AG04450 (cell line): ENCODE data around the gene TRAP1. TPM values are rescaled to one million over a fixed set of nuclear protein-coding genes. Genes with fewer than 3 reads are reported as not detected.

Source experiments
- CTCF ChIA-PET: fragments of 300-600, 350-600 bp; formaldehyde crosslinking; extraction: SDS; loops from one replicate; lab custom pipeline; 2022; ENCODE audit warnings: antibody characterized with exemption, inconsistent platforms; lab: Charles Lee
- POLR2A ChIA-PET: fragments of 350-600 bp; formaldehyde crosslinking; extraction: SDS; loops from one replicate; lab custom pipeline; 2021; ENCODE audit warnings: antibody characterized with exemption, inconsistent platforms; lab: Yijun Ruan, JAX
- DNase-seq: peaks from one replicate; pipeline ENCODE4 v3.0.0-alpha.2; 2011; ENCODE audit warnings: low read depth, low spot score
- H3K27ac ChIP-seq: one replicate; pipeline ENCODE4 v1.5.1; 2012; ENCODE audit warnings: low read depth, low read length, control low read depth
- H3K27me3 ChIP-seq: one replicate; pipeline ENCODE4 v1.6.0; 2012; ENCODE audit warnings: low read length; ENCODE audit not compliant: control insufficient read depth, insufficient read depth
- H3K4me3 ChIP-seq: 2 replicates; pipeline ENCODE4 v1.5.1; 2011; ENCODE audit warnings: mild to moderate bottlenecking, low read depth, low read length, control low read depth
- H3K9me3 ChIP-seq: 2 replicates; pipeline ENCODE4 v1.5.1; 2012; ENCODE audit warnings: low read length; ENCODE audit not compliant: control insufficient read depth, insufficient read depth
- polyA plus RNA-seq: library from polyadenylated mRNA; depleted of rRNA; stranded (reverse); fragments of >200 nt; gene quantifications from 2 replicates; pipeline ENCODE4 v1.2.3, GENCODE V29; 2011
- TF ChIP-seq, protein P1 (sequence below): IDR thresholded peaks from 2 replicates; pipeline ENCODE4 v1.5.1; 2011; ENCODE audit warnings: low read depth, low read length, control low read depth, inconsistent platforms

The TRAP1 gene
- polyA plus RNA-seq, 1 experiment, result 83.9 TPM

GRCh38 chr16:3712861-3713372 lies 4.4 kb downstream of the TRAP1 start:
- ChIA-PET POLR2A (no interaction called here), CTCF (interaction anchor here (2.9 kb wide), 1 partner anchor 22 kb away, joined by 11 read pairs; no protein-coding TSS in a partner anchor)
- no peak for DNase-seq
- no peak overlapping the region for H3K27ac ChIP-seq
- H3K9me3 ChIP-seq, result peaks cover 3% of the 10 kb centered on the region; the same call in 1 of the 2 replicates
- no peak overlapping the region for H3K4me3 ChIP-seq
- TF ChIP-seq, protein P1, sequence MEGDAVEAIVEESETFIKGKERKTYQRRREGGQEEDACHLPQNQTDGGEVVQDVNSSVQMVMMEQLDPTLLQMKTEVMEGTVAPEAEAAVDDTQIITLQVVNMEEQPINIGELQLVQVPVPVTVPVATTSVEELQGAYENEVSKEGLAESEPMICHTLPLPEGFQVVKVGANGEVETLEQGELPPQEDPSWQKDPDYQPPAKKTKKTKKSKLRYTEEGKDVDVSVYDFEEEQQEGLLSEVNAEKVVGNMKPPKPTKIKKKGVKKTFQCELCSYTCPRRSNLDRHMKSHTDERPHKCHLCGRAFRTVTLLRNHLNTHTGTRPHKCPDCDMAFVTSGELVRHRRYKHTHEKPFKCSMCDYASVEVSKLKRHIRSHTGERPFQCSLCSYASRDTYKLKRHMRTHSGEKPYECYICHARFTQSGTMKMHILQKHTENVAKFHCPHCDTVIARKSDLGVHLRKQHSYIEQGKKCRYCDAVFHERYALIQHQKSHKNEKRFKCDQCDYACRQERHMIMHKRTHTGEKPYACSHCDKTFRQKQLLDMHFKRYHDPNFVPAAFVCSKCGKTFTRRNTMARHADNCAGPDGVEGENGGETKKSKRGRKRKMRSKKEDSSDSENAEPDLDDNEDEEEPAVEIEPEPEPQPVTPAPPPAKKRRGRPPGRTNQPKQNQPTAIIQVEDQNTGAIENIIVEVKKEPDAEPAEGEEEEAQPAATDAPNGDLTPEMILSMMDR, result no peak
- H3K27me3 ChIP-seq, result no peaks in the 10 kb centered on the region

GRCh38 chr16:3706253-3707012 lies 10.9 kb downstream of the TRAP1 start:
- H3K27ac ChIP-seq, result no peak overlapping the region
- ChIA-PET POLR2A (interaction anchor here (0.6 kb wide), 1 partner anchor 34 kb away, joined by 3 read pairs; no protein-coding TSS in a partner anchor), CTCF (no interaction called here)
- H3K27me3 ChIP-seq, result no peaks in the 10 kb centered on the region
- H3K4me3 ChIP-seq, result no peak overlapping the region
- DNase-seq, result no peak
- no peaks in the 10 kb centered on the region for H3K9me3 ChIP-seq
- TF ChIP-seq, protein P1, result no peak

- ChIA-PET CTCF (interaction anchor here (1.0 to 1.4 kb wide), 2 partner anchors 12 to 48 kb away, joined by 3 to 7 read pairs; no protein-coding TSS in a partner anchor), POLR2A (no interaction called here)
- no peak overlapping the region for H3K27ac ChIP-seq
- no peaks in the 10 kb centered on the region for H3K27me3 ChIP-seq
- DNase-seq, result no peak
- no peak overlapping the region for H3K4me3 ChIP-seq
- TF ChIP-seq, protein P1, result no peak
- no peaks in the 10 kb centered on the region for H3K9me3 ChIP-seq
Observed at GRCh38 chr16:3702082-3702481, 15.2 kb downstream of the TRAP1 start.

- POLR2A ChIA-PET, result no interaction called here
- CTCF ChIA-PET, result interaction anchor here (0.6 to 1.4 kb wide), 5 partner anchors 8 to 259 kb away, joined by 3 to 7 read pairs (median 3); no protein-coding TSS in a partner anchor
- TF ChIP-seq, protein P1, result no peak
- H3K4me3 ChIP-seq, result no peak overlapping the region
- no peaks in the 10 kb centered on the region for H3K27me3 ChIP-seq
- H3K9me3 ChIP-seq, result no peaks in the 10 kb centered on the region
- DNase-seq, result no peak
- H3K27ac ChIP-seq, result no peak overlapping the region
Observed at GRCh38 chr16:3701531-3701930, 15.8 kb downstream of the TRAP1 start.

- TF ChIP-seq, protein P1, result no peak
- H3K27me3 ChIP-seq, result no peaks in the 10 kb centered on the region
- no peak for DNase-seq
- no peaks in the 10 kb centered on the region for H3K9me3 ChIP-seq
- H3K4me3 ChIP-seq, result no peak overlapping the region
- ChIA-PET CTCF (interaction anchor here (0.9 to 1.1 kb wide), 2 partner anchors 9 to 236 kb away, joined by 3 read pairs; no protein-coding TSS in a partner anchor), POLR2A (no interaction called here)
- no peak overlapping the region for H3K27ac ChIP-seq
Observed at GRCh38 chr16:3698941-3699340, 18.4 kb downstream of the TRAP1 start.
